A549 (cell line): ENCODE data around the gene KMT2C. TPM values are rescaled to one million over a fixed set of nuclear protein-coding genes. Genes with fewer than 3 reads are reported as not detected.
"Not testable (repeated sequence)": the region's sequence is repeated elsewhere in the genome, so short reads cannot be mapped to it uniquely, and the experiment has no call there.

Source experiments
- ATAC-seq, 2 experiments: fragments of 200-7000 bp in 1 of 2; fragments of >200 bp in 1 of 2; cut with Nextera tagmentation in 1 of 2; cut with Tn5 transposase in 1 of 2; 3 replicates each; pipeline versions ENCODE4 v1.8.0 to v1.9.1; 2018 to 2020; ENCODE audit warnings: mild to moderate bottlenecking in 1 of 2, moderate library complexity in 1 of 2
- CTCF ChIA-PET: fragments of 300-600 bp; sonication (Branson Sonifier 250); formaldehyde crosslinking; extraction: SDS; loops from one replicate; lab custom pipeline; 2021; ENCODE audit warnings: antibody characterized with exemption, inconsistent platforms; lab: Yijun Ruan, JAX
- POLR2A ChIA-PET: fragments of 350-600 bp; formaldehyde crosslinking; extraction: SDS; loops from one replicate; lab custom pipeline; 2021; ENCODE audit warnings: antibody characterized with exemption, inconsistent platforms; lab: Yijun Ruan, JAX
- DNase-seq, 2 experiments: peaks; one replicate each; pipeline versions ENCODE4 v3.0.0 to v3.0.0-alpha.2; 2011 to 2016; ENCODE audit warnings: low read depth in 1 of 2, low spot score in 1 of 2
- FAIRE-seq: peaks from 2 replicates; lab custom pipeline; 2011; peaks lifted over from hg19 to GRCh38; lab: Jason Lieb, UNC
- H3K27ac ChIP-seq, 2 experiments: fragments of >200 bp; sonication (Bioruptor Twin); formaldehyde crosslinking; 3 replicates each; pipeline ENCODE4 v1.5.1; 2016 to 2017
- H3K4me1 ChIP-seq: fragments of >200 bp; sonication (Bioruptor Twin); formaldehyde crosslinking; 3 replicates; pipeline ENCODE4 v1.6.1; 2016
- H3K4me2 ChIP-seq: fragments of >200 bp; sonication (Bioruptor Twin); formaldehyde crosslinking; 3 replicates; pipeline ENCODE4 v1.6.1; 2016
- H3K4me3 ChIP-seq: fragments of >200 bp; sonication (Bioruptor Twin); formaldehyde crosslinking; 3 replicates; pipeline ENCODE4 v1.5.1; 2016
- H3K9me3 ChIP-seq: fragments of >200 bp; sonication (Bioruptor Twin); formaldehyde crosslinking; 3 replicates; pipeline ENCODE4 v1.6.1; 2016
- BCL3 ChIP-seq: fragments of >200 bp; sonication (Bioruptor Twin); formaldehyde crosslinking; IDR thresholded peaks from 3 replicates; pipeline ENCODE4 v1.6.1; 2016
- CHD4 ChIP-seq: fragments of 200-600 bp; sonication (generic); IDR thresholded peaks from 2 replicates; pipeline ENCODE4 v1.6.1; 2016; ENCODE audit warnings: antibody characterized with exemption, mild to moderate bottlenecking, borderline replicate concordance
- FOXS1 ChIP-seq: fragments of 250-450 bp; sonication (Bioruptor Pico); IDR thresholded peaks from 2 replicates; pipeline ENCODE4 v1.5.0; 2020; ENCODE audit warnings: mild to moderate bottlenecking, moderate library complexity
- HES2 ChIP-seq: fragments of >200 bp; sonication (Bioruptor Twin); formaldehyde crosslinking; IDR thresholded peaks from 2 replicates; pipeline ENCODE4 v1.6.1; 2016
- HOXB5 ChIP-seq: fragments of 250-450 bp; sonication (Bioruptor Pico); IDR thresholded peaks from 2 replicates; pipeline ENCODE4 v1.5.0; 2020; ENCODE audit warnings: mild to moderate bottlenecking, moderate library complexity
- KDM1A ChIP-seq: fragments of 200-600 bp; sonication (generic); IDR thresholded peaks from 2 replicates; pipeline ENCODE4 v1.6.1; 2016; ENCODE audit warnings: low read depth, mild to moderate bottlenecking
- KDM5A ChIP-seq: fragments of 200-600 bp; sonication (generic); IDR thresholded peaks from 2 replicates; pipeline ENCODE4 v1.6.1; 2016; ENCODE audit warnings: antibody characterized with exemption, mild to moderate bottlenecking
- MAFK ChIP-seq: fragments of 450-650 bp; IDR thresholded peaks from 2 replicates; pipeline ENCODE4 v1.6.1; 2014; ENCODE audit not compliant: partially characterized antibody
- MYC ChIP-seq: IDR thresholded peaks from 2 replicates; pipeline ENCODE4 v1.6.1; 2012; ENCODE audit warnings: mild to moderate bottlenecking, inconsistent platforms, low read length, improper control_type of control experiment, borderline replicate concordance
- NFE2L2 ChIP-seq: fragments of 150-350 bp; conservative IDR thresholded peaks from 2 replicates; pipeline ENCODE4 v1.6.1; 2014; ENCODE audit warnings: low read length
- PHF8 ChIP-seq: fragments of 200-600 bp; sonication (generic); IDR thresholded peaks from 2 replicates; pipeline ENCODE4 v1.6.1; 2016; ENCODE audit warnings: low read depth, mild to moderate bottlenecking, antibody characterized with exemption, moderate library complexity, borderline replicate concordance
- RCOR1 ChIP-seq: fragments of 150-350 bp; IDR thresholded peaks from 2 replicates; pipeline ENCODE4 v1.6.1; 2014; ENCODE audit warnings: antibody characterized with exemption, low read length, low read depth
- TP53 ChIP-seq: fragments of 250-450 bp; sonication (Bioruptor Pico); IDR thresholded peaks from 2 replicates; pipeline ENCODE4 v1.5.0; 2021; ENCODE audit warnings: mild to moderate bottlenecking, moderate library complexity
- ZC3H11A ChIP-seq: fragments of 450-650 bp; IDR thresholded peaks from 2 replicates; pipeline ENCODE4 v1.6.1; 2014; ENCODE audit warnings: antibody characterized with exemption, mild to moderate bottlenecking
- WGBS: methylation state at CpG from one replicate; pipeline ENCODE4 v1.1.6; 2017; ENCODE audit errors: missing lambda C conversion rate; 5-methylcytosine and 5-hydroxymethylcytosine counted together
- polyA plus RNA-seq, 4 experiments: library from polyadenylated mRNA; depleted of rRNA in 3 of 4; stranded (reverse); fragments of >200 nt; fragmentation: RNase III in 1 of 4; extraction: RNeasy Plus Mini Kit Qiagen cat#74134 plus additional on column Dnase treatment in 1 of 4; gene quantifications; 2 replicates in 3 of 4; 3 replicates in 1 of 4; pipeline ENCODE4 v1.2.3, GENCODE V29; 2011 to 2017
- TF ChIP-seq, protein P1 (sequence below): fragments of >200 bp; sonication (Bioruptor Twin); formaldehyde crosslinking; IDR thresholded peaks from 3 replicates; pipeline ENCODE4 v1.5.1; 2016

Gene KMT2C
- polyA plus RNA-seq, 2 of the 4 experiments (the other 2 are of a cell fraction) = 4.2 to 13.1 TPM

- CTCF ChIA-PET = no interaction called here
- ATAC-seq = no peak
- FAIRE-seq = no peak
Measured at GRCh38 chr7:152292897-152293296, 142.9 kb downstream of the KMT2C start.

DNA sequence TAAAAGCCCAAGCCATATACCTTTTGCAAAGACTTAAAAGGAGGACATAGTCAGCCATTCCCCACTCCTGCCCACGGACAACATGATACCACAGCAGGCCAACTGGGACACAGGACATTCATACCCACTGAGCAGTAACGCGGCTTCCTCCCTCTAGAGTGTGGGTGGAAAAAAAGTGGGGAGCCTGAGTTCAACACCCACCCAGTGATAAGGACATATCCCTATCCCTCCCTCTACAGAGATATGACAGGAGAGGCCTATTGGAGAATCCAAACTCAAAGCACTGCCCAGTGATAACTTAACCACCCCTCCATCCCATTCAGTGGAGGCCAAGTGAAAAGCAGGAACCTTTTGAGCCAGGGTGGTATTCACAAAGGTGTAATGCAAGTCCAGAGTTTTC is 148.8 kb downstream of the KMT2C start:
- CTCF ChIA-PET, H3K4me3 ChIP-seq, DNase-seq, H3K9me3 ChIP-seq, POLR2A ChIA-PET, H3K27ac ChIP-seq, H3K4me1 ChIP-seq, FAIRE-seq, H3K4me2 ChIP-seq: not testable (repeated sequence)
- ATAC-seq = peak in 1 of 2 experiments; percentile 39; a peak in 1 of 6 replicates
- 93% methylated on average over 3 of the region's 3 CpGs for WGBS

More at GRCh38 chr7:152292897-152293296, 142.9 kb downstream of the KMT2C start:
- Histone ChIP-seq H3K4me1 (no peaks in the 10 kb centered on the region), H3K4me3 (no peak overlapping the region), H3K27ac (no peak overlapping the region)
- WGBS = 77% methylated on average over 2 of the region's 2 CpGs
- TF ChIP-seq FOXS1 = no peak
- TF ChIP-seq, protein P1, sequence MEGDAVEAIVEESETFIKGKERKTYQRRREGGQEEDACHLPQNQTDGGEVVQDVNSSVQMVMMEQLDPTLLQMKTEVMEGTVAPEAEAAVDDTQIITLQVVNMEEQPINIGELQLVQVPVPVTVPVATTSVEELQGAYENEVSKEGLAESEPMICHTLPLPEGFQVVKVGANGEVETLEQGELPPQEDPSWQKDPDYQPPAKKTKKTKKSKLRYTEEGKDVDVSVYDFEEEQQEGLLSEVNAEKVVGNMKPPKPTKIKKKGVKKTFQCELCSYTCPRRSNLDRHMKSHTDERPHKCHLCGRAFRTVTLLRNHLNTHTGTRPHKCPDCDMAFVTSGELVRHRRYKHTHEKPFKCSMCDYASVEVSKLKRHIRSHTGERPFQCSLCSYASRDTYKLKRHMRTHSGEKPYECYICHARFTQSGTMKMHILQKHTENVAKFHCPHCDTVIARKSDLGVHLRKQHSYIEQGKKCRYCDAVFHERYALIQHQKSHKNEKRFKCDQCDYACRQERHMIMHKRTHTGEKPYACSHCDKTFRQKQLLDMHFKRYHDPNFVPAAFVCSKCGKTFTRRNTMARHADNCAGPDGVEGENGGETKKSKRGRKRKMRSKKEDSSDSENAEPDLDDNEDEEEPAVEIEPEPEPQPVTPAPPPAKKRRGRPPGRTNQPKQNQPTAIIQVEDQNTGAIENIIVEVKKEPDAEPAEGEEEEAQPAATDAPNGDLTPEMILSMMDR = no peak
- no peak for TF ChIP-seq ZC3H11A
- no peak for TF ChIP-seq RCOR1
- TF ChIP-seq NFE2L2 = no peak
- no peak for TF ChIP-seq CHD4
- TF ChIP-seq BCL3 = no peak
- no peak for TF ChIP-seq KDM1A
- TF ChIP-seq TP53 (CRISPR knock-in tag) = no peak
- TF ChIP-seq MYC = no peak
- no peak for TF ChIP-seq MAFK
- no peak for TF ChIP-seq KDM5A
- no peak for TF ChIP-seq HOXB5 (CRISPR knock-in tag)
- TF ChIP-seq PHF8 = no peak
- TF ChIP-seq HES2 = no peak
- TF ChIP-seq, all 56 proteins: peak for 0
- POLR2A ChIA-PET = no interaction called here
- Histone ChIP-seq H3K9me3 (peaks cover 5% of the 10 kb centered on the region; the same call in 1 of the 3 replicates), H3K4me2 (no peak overlapping the region)
- no peak for DNase-seq

DNA sequence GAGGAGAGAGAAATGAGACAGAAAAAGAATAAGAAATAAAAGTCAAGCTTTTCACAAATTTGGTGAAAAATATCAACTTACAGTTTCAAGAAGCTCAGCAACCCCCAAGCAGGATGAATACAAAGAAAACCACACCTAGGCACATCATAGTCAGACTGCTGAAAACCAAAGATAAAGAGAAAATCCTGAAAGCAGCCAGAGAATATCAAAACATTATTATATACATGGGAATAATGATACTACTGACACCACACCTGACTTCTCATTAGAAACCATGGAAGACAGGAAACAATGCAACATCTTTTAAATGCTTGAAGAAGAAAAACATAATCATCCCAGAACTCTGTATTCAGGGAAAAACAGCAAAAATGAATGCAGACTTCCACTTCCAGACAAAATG is 149.6 kb downstream of the KMT2C start:
- CTCF ChIA-PET, ATAC-seq, H3K27ac ChIP-seq, H3K4me1 ChIP-seq, DNase-seq, H3K4me2 ChIP-seq, H3K9me3 ChIP-seq, POLR2A ChIA-PET, H3K4me3 ChIP-seq: not testable (repeated sequence)
- peak; percentile 96 for FAIRE-seq

DNA sequence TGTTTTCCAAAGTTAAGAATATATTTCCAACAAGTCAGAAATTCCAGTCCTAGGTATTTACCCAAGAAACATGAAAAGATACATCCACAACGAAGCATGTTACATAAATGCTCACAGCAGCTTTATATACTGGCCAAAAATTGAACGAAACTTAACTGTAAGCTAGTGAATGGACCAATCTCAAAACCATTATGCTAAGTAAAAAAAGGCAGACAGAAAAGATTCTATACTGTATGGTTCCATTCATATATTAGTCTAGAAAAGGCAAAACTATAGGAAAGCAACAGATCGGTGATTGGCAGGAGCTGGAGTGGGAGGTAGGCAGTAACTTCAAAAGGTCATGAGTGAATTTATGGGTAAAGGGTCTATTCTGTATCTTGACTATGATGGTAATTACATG is 150.8 kb downstream of the KMT2C start:
- CTCF ChIA-PET, H3K4me2 ChIP-seq, DNase-seq, POLR2A ChIA-PET, H3K4me1 ChIP-seq, ATAC-seq, H3K9me3 ChIP-seq, H3K27ac ChIP-seq, H3K4me3 ChIP-seq, FAIRE-seq: not testable (repeated sequence)
- WGBS = 51% methylated on average over 3 of the region's 3 CpGs

DNA sequence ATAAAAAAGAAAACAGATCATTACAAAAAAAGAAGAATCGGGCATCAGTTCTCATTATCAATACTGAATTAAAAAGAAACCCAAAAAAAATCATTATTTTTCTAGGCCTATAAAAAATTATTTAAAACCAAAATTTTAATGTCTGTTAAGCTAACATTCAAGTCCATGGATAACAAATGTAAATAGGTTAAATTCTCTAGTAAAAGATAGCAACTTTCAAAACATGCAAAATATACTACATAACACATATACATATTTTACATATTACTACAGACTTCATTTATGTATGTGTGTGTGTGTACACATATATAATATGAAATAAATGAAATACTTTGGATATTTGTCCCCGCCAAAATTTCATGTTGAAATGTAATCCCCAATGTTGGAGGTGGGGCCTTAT is 158.1 kb downstream of the KMT2C start:
- DNase-seq, H3K9me3 ChIP-seq, CTCF ChIA-PET, H3K4me3 ChIP-seq, ATAC-seq, H3K27ac ChIP-seq, H3K4me2 ChIP-seq, POLR2A ChIA-PET, H3K4me1 ChIP-seq: not testable (repeated sequence)
- WGBS = 93% methylated on average over 2 of the region's 2 CpGs
- peak; percentile 23 for FAIRE-seq

- WGBS = 88% methylated on average over 2 of the region's 2 CpGs
- FAIRE-seq, H3K27ac ChIP-seq, H3K4me1 ChIP-seq, H3K4me3 ChIP-seq, DNase-seq, H3K9me3 ChIP-seq, ATAC-seq, POLR2A ChIA-PET, H3K4me2 ChIP-seq: not testable (repeated sequence)
- CTCF ChIA-PET = interaction anchor here (1.5 kb wide), 1 partner anchor 12 kb away, joined by 3 read pairs; no protein-coding TSS in a partner anchor
Measured at GRCh38 chr7:152270427-152270826, 165.4 kb downstream of the KMT2C start.

DNA sequence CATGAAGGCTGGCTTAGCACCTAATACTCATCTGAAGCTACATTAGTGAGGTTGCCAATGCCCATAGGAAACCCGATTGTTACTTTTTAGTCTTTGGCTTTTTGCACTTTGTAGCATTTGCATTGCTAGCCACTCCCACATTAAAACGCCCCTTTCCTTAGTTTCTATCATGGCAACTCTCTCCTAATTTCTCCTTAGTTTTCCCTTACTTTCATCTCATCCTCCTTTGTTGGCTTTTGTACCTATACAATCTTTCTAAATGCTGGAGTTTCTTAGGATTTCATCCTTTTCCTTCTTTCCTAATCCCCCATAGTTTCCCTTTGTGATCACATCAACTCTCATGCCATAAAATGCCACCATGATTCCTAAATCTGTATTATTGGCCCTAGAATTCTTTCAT is 168.9 kb downstream of the KMT2C start:
- 85% methylated on average over 2 of the region's 2 CpGs for WGBS
- H3K27ac ChIP-seq, ATAC-seq, H3K9me3 ChIP-seq, FAIRE-seq, DNase-seq, H3K4me1 ChIP-seq, CTCF ChIA-PET, H3K4me3 ChIP-seq, POLR2A ChIA-PET, H3K4me2 ChIP-seq: not testable (repeated sequence)

DNA sequence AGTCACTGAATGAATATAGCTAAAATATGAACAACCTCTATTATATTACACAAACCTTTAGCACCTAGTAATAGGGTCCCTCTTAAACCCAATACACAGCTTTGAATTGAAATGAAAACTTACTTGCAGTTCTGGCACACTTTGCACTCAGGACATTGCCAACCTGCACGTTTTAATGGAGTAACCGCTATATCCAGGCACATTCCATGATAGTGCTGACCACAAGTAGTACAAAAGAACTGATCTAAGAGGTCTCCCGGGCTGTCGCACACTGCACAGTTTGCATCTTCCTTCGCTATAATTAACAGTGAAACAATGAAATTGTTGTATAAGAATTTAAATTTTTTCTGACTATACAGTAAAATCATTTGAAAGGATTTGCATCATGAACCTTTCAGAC is 170.9 kb downstream of the KMT2C start:
- CTCF ChIA-PET, ATAC-seq, FAIRE-seq, H3K4me2 ChIP-seq, H3K9me3 ChIP-seq, H3K4me3 ChIP-seq, DNase-seq, POLR2A ChIA-PET, H3K4me1 ChIP-seq, H3K27ac ChIP-seq: not testable (repeated sequence)
- WGBS = 62% methylated on average over 5 of the region's 5 CpGs
